Umbilical cord (tissue), 2 donors: Measurements from ENCODE around the gene MYO9A. TPM values are rescaled to one million over a fixed set of nuclear protein-coding genes. Genes with fewer than 3 reads are reported as not detected.

Source experiments
- DNase-seq: peaks from one replicate; pipeline ENCODE4 v3.0.0-alpha.2; 2015; ENCODE audit warnings: low spot score
- total RNA-seq: library from RNA; depleted of rRNA; stranded (reverse); fragments of >200 nt; gene quantifications from one replicate; pipeline ENCODE4 v1.2.3, GENCODE V29; 2014; ENCODE audit warnings: low replicate concordance; ENCODE audit not compliant: insufficient read depth

The MYO9A gene
- total RNA-seq, 1 donor from 2014 or later: 88.4 TPM

- no peak for DNase-seq
Measured at GRCh38 chr15:71782422-71783165, 335.4 kb downstream of the MYO9A start.

- no peak for DNase-seq
Measured at GRCh38 chr15:71781965-71782265, 336.0 kb downstream of the MYO9A start.

- DNase-seq: no peak
Measured at GRCh38 chr15:71781179-71781964, 336.6 kb downstream of the MYO9A start.

- peak; percentile 31 for DNase-seq
Measured at GRCh38 chr15:71780115-71780976, 337.6 kb downstream of the MYO9A start.

- DNase-seq: no peak
Measured at GRCh38 chr15:71779073-71779797, 338.7 kb downstream of the MYO9A start.

GRCh38 chr15:71777216-71777943 is 340.6 kb downstream of the MYO9A start:
- DNase-seq: no peak

- no peak for DNase-seq
Measured at GRCh38 chr15:71776304-71776703, 341.6 kb downstream of the MYO9A start.

- DNase-seq: no peak
Measured at GRCh38 chr15:71775856-71776255, 342.1 kb downstream of the MYO9A start.

- DNase-seq: no peak
Measured at GRCh38 chr15:71773206-71773859, 344.6 kb downstream of the MYO9A start.

Other genes with a start within 250 kb of the MYO9A start
- 7.5 TPM for gene SENP8, start 253 bp upstream of the MYO9A start, total RNA-seq
- 1.9 TPM for gene GRAMD2A, start 79.6 kb upstream of the MYO9A start, total RNA-seq
- 343 TPM for gene PKM, start 113.0 kb upstream of the MYO9A start, total RNA-seq
- 20.0 TPM for gene PARP6, start 154.4 kb upstream of the MYO9A start, total RNA-seq
- 1.9 TPM for gene CELF6, start 202.0 kb upstream of the MYO9A start, total RNA-seq